Liver (tissue), 9 donors: Measurements from ENCODE around the gene GAL. TPM values are rescaled to one million over a fixed set of nuclear protein-coding genes. Genes with fewer than 3 reads are reported as not detected.

Experiments used
- DNase-seq: peaks from one replicate; pipeline ENCODE4 v3.0.0-alpha.2; 2017; ENCODE audit warnings: low spot score
- H3K27ac ChIP-seq, 2 donors: one replicate each; pipeline ENCODE4 v1.7.0; 2013; ENCODE audit warnings: inconsistent platforms in 2 of 2, low read length in 2 of 2, control low read depth in 1 of 2, low read depth in 1 of 2, mild to moderate bottlenecking in 1 of 2
- H3K27me3 ChIP-seq, 4 donors: one replicate each; pipeline versions ENCODE4 v1.6.1 to v1.7.0; 2013; ENCODE audit warnings: low read length in 3 of 4, inconsistent platforms in 1 of 4, mild to moderate bottlenecking in 1 of 4, moderate library complexity in 1 of 4; ENCODE audit not compliant: control insufficient read depth in 4 of 4, insufficient read depth in 4 of 4
- H3K36me3 ChIP-seq, 4 donors: one replicate each; pipeline versions ENCODE4 v1.6.1 to v1.7.0; 2013; ENCODE audit warnings: low read length in 3 of 4, mild to moderate bottlenecking in 3 of 4, low read depth in 1 of 4, moderate library complexity in 1 of 4; ENCODE audit not compliant: control insufficient read depth in 4 of 4, insufficient read depth in 3 of 4
- H3K4me1 ChIP-seq, 4 donors: one replicate each; pipeline versions ENCODE4 v1.6.1 to v1.7.0; 2013; ENCODE audit warnings: low read length in 3 of 4, mild to moderate bottlenecking in 3 of 4, moderate library complexity in 1 of 4; ENCODE audit not compliant: control insufficient read depth in 4 of 4, insufficient read depth in 4 of 4
- H3K4me3 ChIP-seq, 3 donors: one replicate each; pipeline versions ENCODE4 v1.6.1 to v1.7.0; 2013; ENCODE audit warnings: low read length in 3 of 3, control low read depth in 1 of 3, low read depth in 1 of 3, mild to moderate bottlenecking in 1 of 3
- H3K9ac ChIP-seq, 2 donors: one replicate each; pipeline ENCODE4 v1.7.0; 2013; ENCODE audit warnings: low read length in 2 of 2, mild to moderate bottlenecking in 2 of 2, moderate library complexity in 2 of 2, control low read depth in 1 of 2, low read depth in 1 of 2
- H3K9me3 ChIP-seq, 4 donors: one replicate each; pipeline versions ENCODE4 v1.6.1 to v1.7.0; 2013; ENCODE audit warnings: low read length in 3 of 4; ENCODE audit not compliant: control insufficient read depth in 4 of 4
- ATF3 ChIP-seq: IDR thresholded peaks from 2 replicates; pipeline ENCODE4 v1.6.1; 2016; ENCODE audit warnings: antibody characterized with exemption
- CTCF ChIP-seq: fragments of 150-350 bp; IDR thresholded peaks from 2 replicates; pipeline ENCODE4 v1.5.1; 2017; ENCODE audit warnings: improper control_type of control experiment, low read depth, low read length; ENCODE audit not compliant: missing input control
- EGR1 ChIP-seq, 2 donors: IDR thresholded peaks; 2 replicates each; pipeline ENCODE4 v1.6.1; 2016 to 2018; ENCODE audit warnings: antibody characterized with exemption in 2 of 2, low read depth in 2 of 2
- FOXA1 ChIP-seq: IDR thresholded peaks from 2 replicates; pipeline ENCODE4 v1.6.1; 2016; ENCODE audit warnings: antibody characterized with exemption
- FOXA2 ChIP-seq: IDR thresholded peaks from 2 replicates; pipeline ENCODE4 v1.6.1; 2016; ENCODE audit warnings: antibody characterized with exemption
- GABPA ChIP-seq, 2 donors: IDR thresholded peaks in 1 of 2; conservative IDR thresholded peaks in 1 of 2; 2 replicates each; pipeline ENCODE4 v1.6.1; 2016; ENCODE audit warnings: antibody characterized with exemption in 2 of 2, mild to moderate bottlenecking in 1 of 2, moderate library complexity in 1 of 2
- HNF4A ChIP-seq, 2 donors: conservative IDR thresholded peaks; 2 replicates each; pipeline ENCODE4 v1.6.1; 2016; ENCODE audit warnings: antibody characterized with exemption in 2 of 2, mild to moderate bottlenecking in 2 of 2
- HNF4G ChIP-seq: IDR thresholded peaks from 2 replicates; pipeline ENCODE4 v1.6.1; 2016; ENCODE audit warnings: antibody characterized with exemption
- NR2F2 ChIP-seq: IDR thresholded peaks from 2 replicates; pipeline ENCODE4 v1.6.1; 2016; ENCODE audit warnings: antibody characterized with exemption
- REST ChIP-seq: IDR thresholded peaks from 2 replicates; pipeline ENCODE4 v1.6.1; 2016; ENCODE audit warnings: antibody characterized with exemption, mild to moderate bottlenecking
- SP1 ChIP-seq: IDR thresholded peaks from 2 replicates; pipeline ENCODE4 v1.6.1; 2018; ENCODE audit warnings: antibody characterized with exemption, mild to moderate bottlenecking
- YY1 ChIP-seq: IDR thresholded peaks from 2 replicates; pipeline ENCODE4 v1.6.1; 2016; ENCODE audit warnings: antibody characterized with exemption, mild to moderate bottlenecking
- ZBTB33 ChIP-seq: IDR thresholded peaks from 2 replicates; pipeline ENCODE4 v1.6.1; 2016; ENCODE audit warnings: antibody characterized with exemption
- WGBS: extraction: QIAGEN DNeasy Blood & Tissue Kit; methylation state at CpG from one replicate; pipeline ENCODE4 v1.1.7; 2013; 5-methylcytosine and 5-hydroxymethylcytosine counted together
- polyA plus RNA-seq, 2 donors: library from polyadenylated mRNA; stranded (reverse) in 1 of 2; unstranded in 1 of 2; fragments of 200-250 nt in 1 of 2; fragments of >200 nt in 1 of 2; fragmentation: Nextera tagmentation in 1 of 2; extraction: Ambion mirVana in 1 of 2; gene quantifications; one replicate each; pipeline versions ENCODE4 v1.2.1 to v1.2.3, GENCODE V29; 2013 to 2015
- total RNA-seq, 2 donors: library from RNA; depleted of rRNA; stranded (reverse); fragments of >200 nt; gene quantifications; one replicate each; pipeline ENCODE4 v1.2.3, GENCODE V29; 2014
- donor health status: healthy.
- donor health status: healthy.
- donor health status: healthy.
- donor health status: healthy.
- donor health status: healthy.

Gene GAL
- total and polyA plus RNA-seq, 4 donors: 0.47 TPM; not detected in 3

GRCh38 chr11:68715456-68716122, 31.2 kb downstream of the GAL start:
- Histone ChIP-seq H3K27ac (no peak overlapping the region), H3K4me1 (no peaks in the 10 kb centered on the region), H3K9ac (no peak overlapping the region), H3K9me3 (peaks cover 0 to 11% (median 9%) of the 10 kb centered on the region in 4 donors), H3K4me3 (no peak overlapping the region), H3K27me3 (no peaks in the 10 kb centered on the region), H3K36me3 (no peaks in the 10 kb centered on the region)
- TF ChIP-seq HNF4A (conservative IDR thresholded peaks at IDR 0.05) (no peak), REST (no peak)
- WGBS: 90% methylated on average over 11 of the region's 11 CpGs
- DNase-seq: no peak

GRCh38 chr11:68721075-68721474, 36.7 kb downstream of the GAL start:
- Histone ChIP-seq H3K27ac (no peak overlapping the region), H3K36me3 (no peaks in the 10 kb centered on the region), H3K4me3 (no peak overlapping the region), H3K4me1 (no peaks in the 10 kb centered on the region), H3K27me3 (no peaks in the 10 kb centered on the region), H3K9me3 (peaks cover 0 to 11% (median 9%) of the 10 kb centered on the region in 4 donors), H3K9ac (no peak overlapping the region)
- 89% methylated on average over 2 of the region's 2 CpGs for WGBS
- no peak for DNase-seq
- TF ChIP-seq FOXA2 (no peak), HNF4A (conservative IDR thresholded peaks at IDR 0.05) (no peak), GABPA (IDR thresholded peaks at IDR 0.05 in 1 of 2, conservative IDR thresholded peaks at IDR 0.05 in 1 of 2) (no peak), CTCF (no peak), YY1 (no peak)

- Histone ChIP-seq H3K9ac (no peak overlapping the region), H3K9me3 (peaks cover 0 to 9% (median 7%) of the 10 kb centered on the region in 4 donors), H3K27ac (no peak overlapping the region), H3K4me3 (no peak overlapping the region), H3K36me3 (no peaks in the 10 kb centered on the region), H3K4me1 (no peaks in the 10 kb centered on the region), H3K27me3 (no peaks in the 10 kb centered on the region)
- 100% methylated on average over 1 of the region's 1 CpG for WGBS
- no peak for DNase-seq
- TF ChIP-seq EGR1 (IDR thresholded peaks at IDR 0.05; ENCODE audit: low read depth in 2 of 2): no peak
- no peak for TF ChIP-seq HNF4G
- no peak for TF ChIP-seq SP1
- no peak for TF ChIP-seq FOXA1
- TF ChIP-seq ZBTB33: no peak
- TF ChIP-seq NR2F2: no peak
- no peak for TF ChIP-seq REST
- TF ChIP-seq ATF3: no peak
Measured at GRCh38 chr11:68722143-68722542, 37.8 kb downstream of the GAL start.
